ENCODE results near the gene LRRC52. TPM values are rescaled to one million over a fixed set of nuclear protein-coding genes. Genes with fewer than 3 reads are reported as not detected.
"Not testable (repeated sequence)": the region's sequence is repeated elsewhere in the genome, so short reads cannot be mapped to it uniquely, and the experiment has no call there.

LRRC52 gene
- total RNA-seq, 8 experiments from 2014 or later, result 0.14 to 1.00 (median 0.31) TPM; not detected in 3

DNA sequence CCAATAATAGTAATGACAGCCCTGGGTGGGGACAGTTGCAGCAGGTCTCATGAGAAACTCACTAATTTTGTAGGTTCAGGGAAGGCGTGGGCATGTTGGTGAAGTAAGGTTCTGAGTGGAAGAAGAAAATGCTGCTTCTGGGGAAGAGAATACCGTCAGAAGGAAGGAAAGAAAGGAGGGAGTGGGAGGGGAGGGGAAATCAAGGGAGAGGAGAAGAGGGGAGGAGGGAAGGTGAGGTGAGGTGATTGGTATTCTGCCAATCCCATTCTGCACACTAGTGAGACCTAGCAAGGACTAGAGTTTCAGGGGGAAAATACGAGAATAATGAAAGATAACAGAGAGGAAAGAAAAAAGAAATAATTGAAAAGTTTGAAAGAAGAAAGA is 54.9 kb downstream of the LRRC52 start:
- in situ Hi-C loops (cut with MboI; ENCODE audit: low pct_unique_long_range_greater_than_20kb in 2 of 9, low sequenced_read_pairs in 9 of 9, unreplicated experiment in 9 of 9), result loop anchor here in 7 of 9 experiments (10.0 to 25.0 kb wide), 3 partner anchors 204 to 461 kb away; no protein-coding TSS in a partner anchor
- no peak for ATAC-seq (replicated peaks in 6 of 8)
- H3K27ac ChIP-seq, result peak overlapping the region; percentile 52 to 53
- 0 to 61% (median 16%) methylated on average over 1 to 3 of the region's 3 CpGs; no CpG with 5 or more reads in 1 of the 10 experiments for WGBS, 10 experiments
- H3K4me1 ChIP-seq (replicated peaks in 1 of 2), result peaks cover 4 to 9% of the 10 kb centered on the region in 2 donors
- H3K4me3 ChIP-seq, result peak overlapping the region; percentile 41 to 54 (median 46)

GRCh38 chr1:165600793-165601192 is 57.0 kb downstream of the LRRC52 start:
- WGBS, 10 experiments, result 54 to 100% (median 85%) methylated on average over 2 to 4 of the region's 4 CpGs; no CpG with 5 or more reads in 3 of the 10 experiments
- ATAC-seq (replicated peaks in 6 of 8), result no peak
- Histone ChIP-seq H3K27ac (no peak overlapping the region), H3K4me1 (replicated peaks in 1 of 2) (peaks cover 4 to 9% of the 10 kb centered on the region in 2 donors), H3K4me3 (no peak overlapping the region)
- in situ Hi-C loops (cut with MboI; ENCODE audit: low pct_unique_long_range_greater_than_20kb in 2 of 9, low sequenced_read_pairs in 9 of 9, unreplicated experiment in 9 of 9), result loop anchor here (5.0 to 25.0 kb wide), 4 partner anchors 304 to 314 kb away; no protein-coding TSS in a partner anchor

DNA sequence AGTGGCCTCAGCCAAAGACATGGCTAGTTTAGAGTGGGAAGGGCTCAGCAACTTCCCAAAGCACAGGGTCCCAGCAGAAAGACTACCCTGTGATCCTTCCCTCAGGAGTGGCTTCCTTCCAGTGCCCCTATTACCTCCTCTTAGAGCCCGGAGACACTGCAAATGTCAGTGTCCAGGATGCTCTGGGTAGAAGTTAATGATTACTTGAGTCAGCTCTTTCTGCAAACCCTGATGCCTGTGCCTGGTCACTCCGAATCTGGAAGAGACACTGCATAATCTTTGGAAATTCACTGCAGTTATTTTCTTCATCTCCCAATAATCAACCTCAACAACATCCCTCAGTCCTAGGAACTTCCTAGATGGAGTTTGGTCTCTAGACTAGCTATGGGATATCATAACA is 60.0 kb downstream of the LRRC52 start:
- Histone ChIP-seq H3K27ac (no peak overlapping the region), H3K4me3 (no peak overlapping the region), H3K4me1 (replicated peaks in 1 of 2) (peaks cover 0 to 5% of the 10 kb centered on the region in 2 donors)
- WGBS, 10 experiments, result 0 to 86% (median 8%) methylated on average over 1 to 2 of the region's 2 CpGs; no CpG with 5 or more reads in 4 of the 10 experiments
- ATAC-seq (replicated peaks in 6 of 8), result no peak
- in situ Hi-C loops (cut with MboI; ENCODE audit: low pct_unique_long_range_greater_than_20kb in 2 of 9, low sequenced_read_pairs in 9 of 9, unreplicated experiment in 9 of 9), result loop anchor here (5.0 to 25.0 kb wide), 4 partner anchors 301 to 311 kb away; no protein-coding TSS in a partner anchor

- Histone ChIP-seq H3K4me3 (no peak overlapping the region), H3K4me1 (replicated peaks in 1 of 2) (peaks cover 0 to 2% of the 10 kb centered on the region in 2 donors), H3K27ac (no peak overlapping the region)
- in situ Hi-C loops (cut with MboI; ENCODE audit: low pct_unique_long_range_greater_than_20kb in 2 of 9, low sequenced_read_pairs in 9 of 9, unreplicated experiment in 9 of 9), result loop anchor here in 8 of 9 experiments (10.0 to 25.0 kb wide), 3 partner anchors 300 to 310 kb away; no protein-coding TSS in a partner anchor
- WGBS, 10 experiments, result 70 to 100% (median 87%) methylated on average over 1 to 4 of the region's 4 CpGs; no CpG with 5 or more reads in 2 of the 10 experiments
- ATAC-seq (replicated peaks in 6 of 8), result no peak
These were observed 61.4 kb downstream of the LRRC52 start for GRCh38 chr1:165605246-165605645.

GRCh38 chr1:165606676-165607075 is 62.9 kb downstream of the LRRC52 start:
- 66 to 100% (median 90%) methylated on average over 1 to 9 of the region's 12 CpGs; no CpG with 5 or more reads in 2 of the 10 experiments for WGBS, 10 experiments
- not testable (repeated sequence) for H3K4me3 ChIP-seq; H3K27ac ChIP-seq; ATAC-seq (replicated peaks in 6 of 8); H3K4me1 ChIP-seq (replicated peaks in 1 of 2)
- in situ Hi-C loops (cut with MboI; ENCODE audit: low pct_unique_long_range_greater_than_20kb in 2 of 9, low sequenced_read_pairs in 9 of 9, unreplicated experiment in 9 of 9), result loop anchor here in 8 of 9 experiments (10.0 to 25.0 kb wide), 3 partner anchors 298 to 308 kb away; no protein-coding TSS in a partner anchor

DNA sequence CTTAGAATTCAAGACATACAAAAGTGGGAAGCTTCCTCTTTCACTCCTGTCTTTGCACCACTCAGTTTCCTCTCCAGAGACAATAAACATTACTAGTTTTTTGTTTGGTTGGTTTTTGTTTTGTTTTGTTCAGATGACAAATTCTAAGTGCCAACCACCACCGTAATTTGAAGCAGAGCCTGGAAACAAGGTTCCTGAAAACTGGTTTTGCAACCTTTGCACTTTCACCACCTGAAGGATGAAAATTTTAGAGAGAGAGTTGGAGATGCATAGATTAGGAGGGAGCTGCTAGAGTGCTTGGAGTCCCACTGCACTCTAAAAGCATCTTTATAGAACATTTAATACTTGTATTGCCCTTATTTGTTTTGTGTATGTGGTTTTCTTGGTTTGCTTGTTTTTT is 67.1 kb downstream of the LRRC52 start:
- Histone ChIP-seq H3K4me3 (no peak overlapping the region), H3K4me1 (replicated peaks in 1 of 2) (no peaks in the 10 kb centered on the region), H3K27ac (no peak overlapping the region)
- ATAC-seq (replicated peaks in 6 of 8), result no peak
- 0 to 86% (median 68%) methylated on average over 1 of the region's 1 CpG; no CpG with 5 or more reads in 2 of the 10 experiments for WGBS, 10 experiments
- in situ Hi-C loops (cut with MboI; ENCODE audit: low pct_unique_long_range_greater_than_20kb in 2 of 9, low sequenced_read_pairs in 9 of 9, unreplicated experiment in 9 of 9), result loop anchor here in 2 of 9 experiments (25.0 kb wide), 1 partner anchor 301 kb away; no protein-coding TSS in a partner anchor

- no peak for ATAC-seq (replicated peaks in 6 of 8)
- H3K4me1 ChIP-seq (replicated peaks in 1 of 2), result no peaks in the 10 kb centered on the region
- in situ Hi-C loops (cut with MboI; ENCODE audit: low pct_unique_long_range_greater_than_20kb in 2 of 9, low sequenced_read_pairs in 9 of 9, unreplicated experiment in 9 of 9), result loop anchor here in 2 of 9 experiments (25.0 kb wide), 1 partner anchor 300 kb away; no protein-coding TSS in a partner anchor
- WGBS, 10 experiments, result 60 to 98% (median 66%) methylated on average over 1 to 3 of the region's 3 CpGs
- H3K27ac ChIP-seq, result no peak overlapping the region
- H3K4me3 ChIP-seq, result no peak overlapping the region
These were observed 68.3 kb downstream of the LRRC52 start for GRCh38 chr1:165612062-165612461.

Other genes starting within 250 kb of the LRRC52 start
- under 1 TPM in 6 of 8 experiments, not detected in 2; 0.09 to 0.57 (median 0.16) TPM for gene LMX1A, start 187.3 kb upstream of the LRRC52 start, total RNA-seq
- 10 to 100 TPM in 4 of 8 experiments, 1 to 10 TPM in 1, not detected in 3; 7.8 to 27.5 (median 13.1) TPM for gene RXRG, start 98.9 kb upstream of the LRRC52 start, total RNA-seq
- gene MGST3, start 87.2 kb downstream of the LRRC52 start, total RNA-seq, result 100 to 1,000 TPM in 7 of 8 experiments, 10 to 100 TPM in 1; 56.3 to 337 (median 224) TPM
- 10 to 100 TPM; 23.3 to 69.0 (median 41.5) TPM for gene ALDH9A1, start 154.6 kb downstream of the LRRC52 start, total RNA-seq
- 100 to 1,000 TPM in 4 of 8 experiments, 10 to 100 TPM in 4; 57.6 to 149 (median 100) TPM for gene TMCO1, start 224.9 kb downstream of the LRRC52 start, total RNA-seq